Spleen (tissue), 11 donors: ENCODE data around the gene ABCB4. TPM values are rescaled to one million over a fixed set of nuclear protein-coding genes. Genes with fewer than 3 reads are reported as not detected.

Source experiments
- DNase-seq: peaks from one replicate; pipeline ENCODE4 v3.0.0-alpha.2; 2020
- H3K27ac ChIP-seq, 8 donors: fragments of 200-600 bp; sonication (generic) in 7 of 8; 1 replicate in 4 of 8; 2 replicates in 4 of 8; pipeline versions ENCODE4 v1.5.0 to v1.8.0; 2016 to 2021; ENCODE audit warnings: inconsistent platforms in 4 of 8, mild to moderate bottlenecking in 4 of 8, moderate library complexity in 1 of 8
- H3K27me3 ChIP-seq, 7 donors: fragments of 200-600 bp; sonication (generic) in 6 of 7; replicated peaks in 1 of 7; 1 replicate in 4 of 7; 2 replicates in 3 of 7; pipeline versions ENCODE4 v1.5.0 to v1.8.0; 2016 to 2021; ENCODE audit warnings: inconsistent platforms in 3 of 7, mild to moderate bottlenecking in 1 of 7
- H3K36me3 ChIP-seq, 6 donors: fragments of 200-600 bp; sonication (generic) in 5 of 6; 1 replicate in 4 of 6; 2 replicates in 2 of 6; pipeline versions ENCODE4 v1.5.0 to v1.8.0; 2016 to 2021; ENCODE audit warnings: inconsistent platforms in 2 of 6
- H3K4me1 ChIP-seq, 6 donors: fragments of 200-600 bp; sonication (generic) in 5 of 6; 1 replicate in 3 of 6; 2 replicates in 3 of 6; pipeline versions ENCODE4 v1.5.0 to v1.8.0; 2016 to 2021; ENCODE audit warnings: inconsistent platforms in 3 of 6
- H3K4me3 ChIP-seq, 8 donors: fragments of 200-600 bp; sonication (generic) in 7 of 8; 1 replicate in 4 of 8; 2 replicates in 4 of 8; pipeline versions ENCODE4 v1.5.0 to v1.8.0; 2016 to 2021; ENCODE audit warnings: inconsistent platforms in 4 of 8, mild to moderate bottlenecking in 4 of 8, moderate library complexity in 2 of 8
- H3K9me3 ChIP-seq, 8 donors: fragments of 200-600 bp; sonication (generic) in 7 of 8; 1 replicate in 4 of 8; 2 replicates in 4 of 8; pipeline versions ENCODE4 v1.5.0 to v1.8.0; 2016 to 2021; ENCODE audit warnings: inconsistent platforms in 4 of 8
- CTCF ChIP-seq, 11 experiments: fragments of 200-600 bp in 7 of 11; fragments of 450-650 bp in 4 of 11; sonication (generic) in 4 of 11; IDR thresholded peaks in 8 of 11; conservative IDR thresholded peaks in 3 of 11; 1 replicate in 7 of 11; 2 replicates in 4 of 11; pipeline versions ENCODE4 v1.4.0 to v1.8.0; 2016 to 2021; ENCODE audit warnings: antibody characterized with exemption in 11 of 11, inconsistent platforms in 4 of 11, mild to moderate bottlenecking in 1 of 11
- POLR2A ChIP-seq, 3 donors: fragments of 450-650 bp; IDR thresholded peaks; one replicate each; pipeline ENCODE4 v1.5.1; 2017; ENCODE audit warnings: antibody characterized with exemption in 3 of 3, mild to moderate bottlenecking in 1 of 3
- POLR2AphosphoS5 ChIP-seq, 3 donors: sonication (generic); formaldehyde crosslinking; IDR thresholded peaks; one replicate each; pipeline ENCODE4 v1.5.1; 2017; ENCODE audit warnings: antibody characterized with exemption in 3 of 3
- WGBS, 5 donors: extraction: QIAGEN DNeasy Blood & Tissue Kit in 3 of 5; methylation state at CpG; one replicate each; pipeline versions ENCODE4 v1.1.5 to v1.1.7; 2013 to 2018; 5-methylcytosine and 5-hydroxymethylcytosine counted together
- intact Hi-C: fragments of 100-400 bp; cut with DNase I; formaldehyde crosslinking; loops from one replicate; pipeline ENCODE4 v1.15.0; 2023; ENCODE audit warnings: low total_unique reads
- polyA plus RNA-seq, 3 donors: library from polyadenylated mRNA; stranded (reverse); fragments of 200-250 nt; gene quantifications; one replicate each; pipeline ENCODE4 v1.2.1, GENCODE V29; 2013
- total RNA-seq, 7 donors: library from RNA; depleted of rRNA in 3 of 7; stranded (reverse); fragments of >200 nt in 3 of 7; fragmentation: NEBNext Ultra II Directional in 4 of 7; extraction: Animal tissue kit (Norgen Biotek cat#: 25700) in 4 of 7; gene quantifications; one replicate each; pipeline versions ENCODE4 v1.1.0 to v1.2.1, GENCODE V29; 2016 to 2021
- donor health status: healthy with polysubstance abuse.
- donor health status: DM: no; HTN: no; CAD: no; lungs with moderate emphysema.
- donor health status: DM: no; HTN: no; CAD: no.
- donor health status: Bipolar disorder and iron deficiency.
- donor health status: healthy.
- donor health status: DM: no; HTN: no; CAD: no.
- donor health status: DM: yes; HTN: yes; CAD: no.

Gene ABCB4
- total and polyA plus RNA-seq, 10 donors, result 12.1 to 37.5 (median 21.7) TPM

- DNase-seq, result no peak
- H3K27ac ChIP-seq, result no peak overlapping the region
- H3K4me1 ChIP-seq, result peaks cover 0 to 6% (median 0%) of the 10 kb centered on the region in 6 donors
- intact Hi-C loops, result no loop called here
- TF ChIP-seq POLR2A (IDR thresholded peaks at IDR 0.05) (no peak), POLR2AphosphoS5 (IDR thresholded peaks at IDR 0.05) (no peak), CTCF (IDR thresholded peaks at IDR 0.05 in 8 of 11, conservative IDR thresholded peaks at IDR 0.05 in 3 of 11) (no peak)
- no peaks in the 10 kb centered on the region for H3K9me3 ChIP-seq
- H3K27me3 ChIP-seq, result no peaks in the 10 kb centered on the region
- H3K4me3 ChIP-seq, result no peak overlapping the region
- peaks cover 0 to 3% (median 0%) of the 10 kb centered on the region in 6 donors for H3K36me3 ChIP-seq
- 82 to 96% (median 95%) methylated on average over 1 of the region's 1 CpG for WGBS, 5 donors
Measured at GRCh38 chr7:87413029-87413428, 62.5 kb downstream of the ABCB4 start.

GRCh38 chr7:87411186-87411585 is 64.3 kb downstream of the ABCB4 start:
- Histone ChIP-seq H3K4me3 (no peak overlapping the region), H3K27ac (no peak overlapping the region)
- 91 to 100% (median 94%) methylated on average over 1 of the region's 1 CpG for WGBS, 5 donors

GRCh38 chr7:87404674-87405073 is 70.8 kb downstream of the ABCB4 start:
- no peaks in the 10 kb centered on the region for H3K9me3 ChIP-seq
- TF ChIP-seq POLR2A (IDR thresholded peaks at IDR 0.05), result no peak
- no peak for TF ChIP-seq POLR2AphosphoS5 (IDR thresholded peaks at IDR 0.05)
- TF ChIP-seq CTCF (IDR thresholded peaks at IDR 0.05 in 8 of 11, conservative IDR thresholded peaks at IDR 0.05 in 3 of 11), result no peak
- no peaks in the 10 kb centered on the region for H3K4me1 ChIP-seq
- H3K36me3 ChIP-seq, result peaks cover 0 to 54% (median 0%) of the 10 kb centered on the region in 6 donors
- no peak overlapping the region for H3K27ac ChIP-seq
- no peaks in the 10 kb centered on the region for H3K27me3 ChIP-seq
- no peak for DNase-seq
- intact Hi-C loops, result no loop called here
- no peak overlapping the region for H3K4me3 ChIP-seq

More at GRCh38 chr7:87411186-87411585, 64.3 kb downstream of the ABCB4 start:
- TF ChIP-seq POLR2AphosphoS5 (IDR thresholded peaks at IDR 0.05) (no peak), POLR2A (IDR thresholded peaks at IDR 0.05) (no peak), CTCF (IDR thresholded peaks at IDR 0.05 in 8 of 11, conservative IDR thresholded peaks at IDR 0.05 in 3 of 11) (no peak)
- DNase-seq, result no peak
- peaks cover 0 to 13% (median 0%) of the 10 kb centered on the region in 6 donors for H3K36me3 ChIP-seq
- H3K27me3 ChIP-seq, result no peaks in the 10 kb centered on the region
- intact Hi-C loops, result no loop called here
- H3K9me3 ChIP-seq, result no peaks in the 10 kb centered on the region
- H3K4me1 ChIP-seq, result no peaks in the 10 kb centered on the region

GRCh38 chr7:87398446-87398845 is 77.0 kb downstream of the ABCB4 start:
- peaks cover 0 to 74% (median 4%) of the 10 kb centered on the region in 6 donors for H3K36me3 ChIP-seq
- no peak for TF ChIP-seq POLR2AphosphoS5 (IDR thresholded peaks at IDR 0.05)
- TF ChIP-seq POLR2A (IDR thresholded peaks at IDR 0.05), result no peak
- no peak for TF ChIP-seq CTCF (IDR thresholded peaks at IDR 0.05 in 8 of 11, conservative IDR thresholded peaks at IDR 0.05 in 3 of 11)
- H3K27me3 ChIP-seq, result no peaks in the 10 kb centered on the region
- H3K4me3 ChIP-seq, result no peak overlapping the region
- no peak for DNase-seq
- 74 to 93% (median 92%) methylated on average over 2 of the region's 2 CpGs for WGBS, 5 donors
- H3K9me3 ChIP-seq, result no peaks in the 10 kb centered on the region
- H3K27ac ChIP-seq, result no peak overlapping the region
- intact Hi-C loops, result no loop called here
- H3K4me1 ChIP-seq, result no peaks in the 10 kb centered on the region
